OCI-LY1 (cell line): Measurements from ENCODE around the gene RSAD1.

Experiments
- EZH2 ChIP-seq: fragments of 200-600 bp; sonication (generic), shearing (Covaris generic); IDR thresholded peaks from 2 replicates; pipeline ENCODE4 v1.8.0; 2017; ENCODE audit warnings: borderline replicate concordance, mixed run types, mild to moderate bottlenecking, antibody characterized with exemption, low read length, moderate library complexity, mixed read lengths
- TF ChIP-seq, protein P1 (sequence below): fragments of 200-600 bp; sonication (generic), shearing (Covaris generic); IDR thresholded peaks from 2 replicates; pipeline ENCODE4 v1.5.1; 2017; ENCODE audit warnings: mild to moderate bottlenecking, antibody characterized with exemption, low read length, moderate library complexity, mixed read lengths

DNA sequence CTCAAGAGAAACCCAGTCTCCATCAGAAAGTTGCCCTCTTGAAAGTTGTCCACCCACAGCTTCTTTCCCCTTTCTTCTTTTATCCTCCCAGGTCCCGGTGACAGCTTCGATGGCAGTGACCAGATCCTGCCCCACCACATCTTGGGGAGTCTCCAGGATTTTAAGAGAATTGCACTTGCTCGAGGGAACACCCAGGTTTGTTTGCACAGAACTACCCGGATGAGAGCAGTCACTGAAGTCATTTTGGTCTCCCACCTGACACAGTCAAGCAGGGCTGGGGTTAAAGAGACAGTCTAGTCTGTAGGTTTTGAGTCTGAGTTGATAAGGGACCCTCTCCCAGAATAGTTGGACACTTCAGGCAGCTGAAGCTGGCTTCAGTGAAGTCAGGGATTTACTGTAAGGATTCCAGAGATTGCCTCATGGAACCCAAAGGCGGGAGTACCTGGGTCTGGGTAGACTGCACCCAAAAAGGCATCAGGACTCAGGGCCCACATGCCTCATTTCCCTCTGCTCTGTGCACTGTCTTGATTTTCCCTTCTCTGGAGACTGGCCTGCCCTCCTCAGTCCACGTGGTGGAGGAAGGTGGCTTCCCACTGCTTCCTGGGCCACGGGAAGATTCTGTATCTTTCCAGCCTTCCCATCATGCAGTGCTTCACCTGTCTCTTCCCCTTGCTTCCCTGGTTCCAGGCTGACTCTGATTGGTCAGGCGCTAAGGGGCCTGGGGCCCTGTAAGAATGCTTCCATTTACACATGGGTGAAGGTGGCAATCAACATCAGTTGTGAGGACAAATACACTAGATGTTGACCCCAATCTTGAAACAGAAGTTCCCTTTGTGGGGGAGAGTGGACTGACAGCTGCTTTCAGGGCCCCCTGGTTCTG, 39.1 kb downstream of the RSAD1 start:
- TF ChIP-seq EZH2, result no peak
- TF ChIP-seq, protein P1, sequence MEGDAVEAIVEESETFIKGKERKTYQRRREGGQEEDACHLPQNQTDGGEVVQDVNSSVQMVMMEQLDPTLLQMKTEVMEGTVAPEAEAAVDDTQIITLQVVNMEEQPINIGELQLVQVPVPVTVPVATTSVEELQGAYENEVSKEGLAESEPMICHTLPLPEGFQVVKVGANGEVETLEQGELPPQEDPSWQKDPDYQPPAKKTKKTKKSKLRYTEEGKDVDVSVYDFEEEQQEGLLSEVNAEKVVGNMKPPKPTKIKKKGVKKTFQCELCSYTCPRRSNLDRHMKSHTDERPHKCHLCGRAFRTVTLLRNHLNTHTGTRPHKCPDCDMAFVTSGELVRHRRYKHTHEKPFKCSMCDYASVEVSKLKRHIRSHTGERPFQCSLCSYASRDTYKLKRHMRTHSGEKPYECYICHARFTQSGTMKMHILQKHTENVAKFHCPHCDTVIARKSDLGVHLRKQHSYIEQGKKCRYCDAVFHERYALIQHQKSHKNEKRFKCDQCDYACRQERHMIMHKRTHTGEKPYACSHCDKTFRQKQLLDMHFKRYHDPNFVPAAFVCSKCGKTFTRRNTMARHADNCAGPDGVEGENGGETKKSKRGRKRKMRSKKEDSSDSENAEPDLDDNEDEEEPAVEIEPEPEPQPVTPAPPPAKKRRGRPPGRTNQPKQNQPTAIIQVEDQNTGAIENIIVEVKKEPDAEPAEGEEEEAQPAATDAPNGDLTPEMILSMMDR, result no peak
